GM23338 (cell line): ENCODE data around the gene MAST4.

Experiments
- CREB1 ChIP-seq: fragments of 250-450 bp; sonication (Bioruptor Pico); IDR thresholded peaks from 2 replicates; pipeline ENCODE4 v1.5.0; 2020; ENCODE audit warnings: low read depth, mild to moderate bottlenecking, moderate library complexity
- EZH2 ChIP-seq: fragments of 200-600 bp; sonication (generic); IDR thresholded peaks from one replicate; pipeline ENCODE4 v1.8.0; 2017; ENCODE audit warnings: antibody characterized with exemption, mild to moderate bottlenecking, low read depth; ENCODE audit not compliant: unreplicated experiment
- EZH2phosphoT487 ChIP-seq: fragments of 200-600 bp; sonication (generic); IDR thresholded peaks from one replicate; pipeline ENCODE4 v1.8.1; 2018; ENCODE audit warnings: antibody characterized with exemption; ENCODE audit not compliant: unreplicated experiment
- JUNB ChIP-seq: IDR thresholded peaks from one replicate; pipeline ENCODE4 v1.6.1; 2016; ENCODE audit warnings: antibody characterized with exemption; ENCODE audit not compliant: unreplicated experiment
- POLR2AphosphoS5 ChIP-seq: IDR thresholded peaks from 2 replicates; pipeline ENCODE4 v1.6.1; 2016; ENCODE audit warnings: antibody characterized with exemption, low read depth
- STAT1 ChIP-seq: IDR thresholded peaks from one replicate; pipeline ENCODE4 v1.6.1; 2016; ENCODE audit warnings: antibody characterized with exemption; ENCODE audit not compliant: unreplicated experiment
- TF ChIP-seq, protein P1 (sequence below), 2 experiments: fragments of 200-600 bp in 1 of 2; sonication (generic) in 1 of 2; conservative IDR thresholded peaks; 2 replicates each; pipeline versions ENCODE4 v1.5.1 to v1.6.1; 2016 to 2017; ENCODE audit warnings: antibody characterized with exemption in 2 of 2, low read depth in 2 of 2, mild to moderate bottlenecking in 2 of 2, moderate library complexity in 1 of 2
- TF ChIP-seq, protein P2 (sequence below): IDR thresholded peaks from one replicate; pipeline ENCODE4 v1.6.1; 2018; ENCODE audit warnings: antibody characterized with exemption; ENCODE audit not compliant: unreplicated experiment

DNA sequence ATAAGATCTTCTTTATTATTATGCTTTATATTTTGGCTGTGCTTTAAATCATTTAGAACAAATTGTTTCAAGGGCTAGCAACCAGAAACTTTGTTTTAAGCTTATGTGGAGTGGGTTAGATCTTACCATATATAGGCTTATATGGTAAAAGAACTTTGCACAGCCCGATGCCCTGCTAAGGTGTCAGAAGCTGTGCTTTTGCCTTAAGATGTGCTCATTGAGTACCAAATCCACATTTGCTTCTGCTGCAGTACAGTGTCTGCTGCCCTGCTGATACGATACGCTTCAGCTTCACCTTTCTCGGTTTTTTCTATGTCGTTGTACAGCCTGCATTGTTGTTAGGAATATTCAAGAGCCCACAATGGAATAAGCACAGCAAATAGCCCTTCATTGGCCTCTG, 565.6 kb downstream of the MAST4 start:
- TF ChIP-seq, protein P1, sequence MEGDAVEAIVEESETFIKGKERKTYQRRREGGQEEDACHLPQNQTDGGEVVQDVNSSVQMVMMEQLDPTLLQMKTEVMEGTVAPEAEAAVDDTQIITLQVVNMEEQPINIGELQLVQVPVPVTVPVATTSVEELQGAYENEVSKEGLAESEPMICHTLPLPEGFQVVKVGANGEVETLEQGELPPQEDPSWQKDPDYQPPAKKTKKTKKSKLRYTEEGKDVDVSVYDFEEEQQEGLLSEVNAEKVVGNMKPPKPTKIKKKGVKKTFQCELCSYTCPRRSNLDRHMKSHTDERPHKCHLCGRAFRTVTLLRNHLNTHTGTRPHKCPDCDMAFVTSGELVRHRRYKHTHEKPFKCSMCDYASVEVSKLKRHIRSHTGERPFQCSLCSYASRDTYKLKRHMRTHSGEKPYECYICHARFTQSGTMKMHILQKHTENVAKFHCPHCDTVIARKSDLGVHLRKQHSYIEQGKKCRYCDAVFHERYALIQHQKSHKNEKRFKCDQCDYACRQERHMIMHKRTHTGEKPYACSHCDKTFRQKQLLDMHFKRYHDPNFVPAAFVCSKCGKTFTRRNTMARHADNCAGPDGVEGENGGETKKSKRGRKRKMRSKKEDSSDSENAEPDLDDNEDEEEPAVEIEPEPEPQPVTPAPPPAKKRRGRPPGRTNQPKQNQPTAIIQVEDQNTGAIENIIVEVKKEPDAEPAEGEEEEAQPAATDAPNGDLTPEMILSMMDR (conservative IDR thresholded peaks at IDR 0.05; ENCODE audit: low read depth in 2 of 2): no peak
- no peak for TF ChIP-seq POLR2AphosphoS5
- no peak for TF ChIP-seq EZH2
- TF ChIP-seq EZH2phosphoT487: no peak
- TF ChIP-seq, protein P2, sequence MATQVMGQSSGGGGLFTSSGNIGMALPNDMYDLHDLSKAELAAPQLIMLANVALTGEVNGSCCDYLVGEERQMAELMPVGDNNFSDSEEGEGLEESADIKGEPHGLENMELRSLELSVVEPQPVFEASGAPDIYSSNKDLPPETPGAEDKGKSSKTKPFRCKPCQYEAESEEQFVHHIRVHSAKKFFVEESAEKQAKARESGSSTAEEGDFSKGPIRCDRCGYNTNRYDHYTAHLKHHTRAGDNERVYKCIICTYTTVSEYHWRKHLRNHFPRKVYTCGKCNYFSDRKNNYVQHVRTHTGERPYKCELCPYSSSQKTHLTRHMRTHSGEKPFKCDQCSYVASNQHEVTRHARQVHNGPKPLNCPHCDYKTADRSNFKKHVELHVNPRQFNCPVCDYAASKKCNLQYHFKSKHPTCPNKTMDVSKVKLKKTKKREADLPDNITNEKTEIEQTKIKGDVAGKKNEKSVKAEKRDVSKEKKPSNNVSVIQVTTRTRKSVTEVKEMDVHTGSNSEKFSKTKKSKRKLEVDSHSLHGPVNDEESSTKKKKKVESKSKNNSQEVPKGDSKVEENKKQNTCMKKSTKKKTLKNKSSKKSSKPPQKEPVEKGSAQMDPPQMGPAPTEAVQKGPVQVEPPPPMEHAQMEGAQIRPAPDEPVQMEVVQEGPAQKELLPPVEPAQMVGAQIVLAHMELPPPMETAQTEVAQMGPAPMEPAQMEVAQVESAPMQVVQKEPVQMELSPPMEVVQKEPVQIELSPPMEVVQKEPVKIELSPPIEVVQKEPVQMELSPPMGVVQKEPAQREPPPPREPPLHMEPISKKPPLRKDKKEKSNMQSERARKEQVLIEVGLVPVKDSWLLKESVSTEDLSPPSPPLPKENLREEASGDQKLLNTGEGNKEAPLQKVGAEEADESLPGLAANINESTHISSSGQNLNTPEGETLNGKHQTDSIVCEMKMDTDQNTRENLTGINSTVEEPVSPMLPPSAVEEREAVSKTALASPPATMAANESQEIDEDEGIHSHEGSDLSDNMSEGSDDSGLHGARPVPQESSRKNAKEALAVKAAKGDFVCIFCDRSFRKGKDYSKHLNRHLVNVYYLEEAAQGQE: no peak
- TF ChIP-seq CREB1: no peak
- TF ChIP-seq JUNB: no peak
- no peak for TF ChIP-seq STAT1
